NB4 (cell line): ENCODE measurements around the gene CHST11.

Experiments
- DNase-seq: peaks from one replicate; pipeline ENCODE4 v3.0.0; 2010; ENCODE audit warnings: low read depth
- H3K4me3 ChIP-seq: one replicate; pipeline ENCODE4 v1.5.1; 2011; ENCODE audit warnings: mild to moderate bottlenecking, low read depth, low read length, moderate library complexity
- CTCF ChIP-seq: IDR thresholded peaks from one replicate; pipeline ENCODE4 v1.5.1; 2012; ENCODE audit warnings: low read depth, low read length
- MYC ChIP-seq: IDR thresholded peaks from 2 replicates; pipeline ENCODE4 v1.6.1; 2011; ENCODE audit warnings: low read depth, low read length
- POLR2A ChIP-seq: IDR thresholded peaks from 2 replicates; pipeline ENCODE4 v1.6.1; 2011; ENCODE audit warnings: mild to moderate bottlenecking; ENCODE audit not compliant: insufficient read length; ENCODE audit errors: extremely low read depth
- TF ChIP-seq, protein P1 (sequence below): IDR thresholded peaks from 2 replicates; pipeline ENCODE4 v1.6.1; 2011; ENCODE audit warnings: low read depth, low read length

Gene CHST11

DNA sequence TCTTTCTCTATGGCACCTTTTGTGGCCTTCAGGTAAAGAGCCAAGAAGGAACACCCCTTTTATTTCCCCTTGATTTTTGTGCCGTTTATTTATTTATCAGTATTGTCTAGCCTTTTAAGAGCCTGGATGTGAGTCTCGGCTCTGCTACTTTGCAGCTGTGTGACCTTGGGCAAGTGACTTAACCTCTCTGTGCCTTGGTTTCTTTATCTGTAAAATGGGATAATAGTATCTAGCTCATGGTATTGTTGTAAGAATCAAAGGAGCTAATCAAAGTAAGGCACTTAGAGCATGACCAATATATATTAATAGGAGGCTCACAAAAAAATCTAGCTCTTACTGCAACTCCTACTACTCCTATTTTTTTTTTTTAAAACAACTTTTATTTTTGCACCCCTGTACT is 179.7 kb downstream of the CHST11 start:
- no peak overlapping the region for H3K4me3 ChIP-seq
- TF ChIP-seq, protein P1, sequence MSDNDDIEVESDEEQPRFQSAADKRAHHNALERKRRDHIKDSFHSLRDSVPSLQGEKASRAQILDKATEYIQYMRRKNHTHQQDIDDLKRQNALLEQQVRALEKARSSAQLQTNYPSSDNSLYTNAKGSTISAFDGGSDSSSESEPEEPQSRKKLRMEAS: no peak
- no peak for TF ChIP-seq POLR2A
- TF ChIP-seq CTCF: no peak
- TF ChIP-seq MYC: no peak
- DNase-seq: no peak

- H3K4me3 ChIP-seq: no peak overlapping the region
- DNase-seq: no peak
- TF ChIP-seq MYC: no peak
- TF ChIP-seq POLR2A: no peak
- TF ChIP-seq CTCF: no peak
- TF ChIP-seq, protein P1: no peak
These were observed 180.9 kb downstream of the CHST11 start for GRCh38 chr12:104637604-104638003.

GRCh38 chr12:104638218-104638850 is 181.6 kb downstream of the CHST11 start:
- no peak for TF ChIP-seq CTCF
- TF ChIP-seq, protein P1: no peak
- TF ChIP-seq MYC: no peak
- TF ChIP-seq POLR2A: no peak
- DNase-seq: no peak
- no peak overlapping the region for H3K4me3 ChIP-seq

GRCh38 chr12:104638851-104639240 is 182.1 kb downstream of the CHST11 start:
- no peak for DNase-seq
- TF ChIP-seq, protein P1: no peak
- TF ChIP-seq MYC: no peak
- H3K4me3 ChIP-seq: no peak overlapping the region

DNA sequence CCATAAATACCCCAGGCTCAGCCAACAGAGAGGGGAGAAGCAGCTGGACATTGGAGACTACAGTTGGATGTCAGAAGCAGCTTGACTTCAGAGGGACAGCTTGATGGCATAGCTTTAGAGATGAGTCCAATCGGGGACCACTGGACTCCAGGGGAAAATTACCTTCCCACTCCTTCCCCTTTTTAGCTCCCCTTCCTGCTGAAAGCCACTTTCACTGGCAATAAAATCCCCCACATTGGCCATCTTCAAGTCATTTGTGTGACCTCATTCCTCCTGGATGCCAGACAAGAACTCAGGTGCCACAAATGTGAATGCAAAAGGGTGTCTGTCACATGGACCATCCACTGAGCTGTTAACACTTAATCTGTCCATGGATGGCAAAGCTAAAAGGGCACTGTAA is 184.2 kb downstream of the CHST11 start:
- TF ChIP-seq POLR2A (no peak), CTCF (no peak), MYC (no peak)
- TF ChIP-seq, protein P1: no peak
- no peak overlapping the region for H3K4me3 ChIP-seq
- DNase-seq: no peak

DNA sequence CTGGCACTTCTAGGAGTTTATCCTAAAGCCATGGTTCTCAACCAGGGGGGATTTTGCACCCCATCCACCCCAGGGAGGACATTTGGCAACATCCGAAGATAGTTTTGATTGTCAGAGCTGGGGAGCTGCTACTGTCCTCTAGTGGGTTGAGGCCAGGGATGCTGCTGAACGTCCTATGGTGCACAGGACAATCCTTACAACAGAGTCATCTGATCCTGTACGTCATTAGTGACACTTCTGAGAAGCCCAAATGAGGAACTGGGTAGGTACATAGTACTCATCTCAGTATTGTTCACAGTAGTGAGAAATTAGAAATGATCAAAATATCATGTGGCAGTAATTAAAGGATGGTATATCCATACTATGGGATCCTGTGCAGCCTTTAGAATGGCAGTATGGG is 185.1 kb downstream of the CHST11 start:
- TF ChIP-seq MYC (no peak), CTCF (no peak), POLR2A (no peak)
- TF ChIP-seq, protein P1: no peak
- DNase-seq: peak; percentile 43

More for the DNA sequence above, 185.1 kb downstream of the CHST11 start:
- no peak overlapping the region for H3K4me3 ChIP-seq
